ENCODE measurements around the gene C20orf96.

DNA sequence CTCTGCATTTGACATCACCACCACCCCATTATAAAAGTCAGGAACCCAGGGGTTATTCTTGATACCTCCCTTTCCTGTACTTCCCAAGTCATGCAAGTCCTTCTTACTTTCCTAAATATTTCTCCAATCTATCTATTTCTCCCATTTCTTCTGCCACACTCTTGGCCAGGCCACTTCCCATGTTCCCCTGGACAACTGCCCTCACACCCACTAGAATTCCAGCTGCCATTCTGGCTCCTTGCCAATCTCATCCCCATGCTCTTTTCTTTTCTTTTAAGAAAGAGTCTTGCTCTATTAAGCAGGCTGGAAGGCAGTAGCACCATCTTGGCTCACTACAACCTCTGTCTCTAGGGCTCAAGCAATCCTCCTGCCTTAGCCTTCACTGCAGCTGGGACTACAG is 17.8 kb downstream of the C20orf96 start:
- TF ChIP-seq RAD21 (conservative IDR thresholded peaks at IDR 0.05) (no peak), MXI1 (conservative IDR thresholded peaks at IDR 0.05; ENCODE audit: poor library complexity, severe bottlenecking) (no peak), CTCF (IDR thresholded peaks at IDR 0.05; ENCODE audit: poor library complexity, severe bottlenecking) (no peak), EP300 (conservative IDR thresholded peaks at IDR 0.05; ENCODE audit: poor library complexity, severe bottlenecking) (no peak), TAF1 (IDR thresholded peaks at IDR 0.05; ENCODE audit: low read depth) (no peak), SMC3 (conservative IDR thresholded peaks at IDR 0.05; ENCODE audit: poor library complexity) (no peak)
- TF ChIP-seq, protein P1, sequence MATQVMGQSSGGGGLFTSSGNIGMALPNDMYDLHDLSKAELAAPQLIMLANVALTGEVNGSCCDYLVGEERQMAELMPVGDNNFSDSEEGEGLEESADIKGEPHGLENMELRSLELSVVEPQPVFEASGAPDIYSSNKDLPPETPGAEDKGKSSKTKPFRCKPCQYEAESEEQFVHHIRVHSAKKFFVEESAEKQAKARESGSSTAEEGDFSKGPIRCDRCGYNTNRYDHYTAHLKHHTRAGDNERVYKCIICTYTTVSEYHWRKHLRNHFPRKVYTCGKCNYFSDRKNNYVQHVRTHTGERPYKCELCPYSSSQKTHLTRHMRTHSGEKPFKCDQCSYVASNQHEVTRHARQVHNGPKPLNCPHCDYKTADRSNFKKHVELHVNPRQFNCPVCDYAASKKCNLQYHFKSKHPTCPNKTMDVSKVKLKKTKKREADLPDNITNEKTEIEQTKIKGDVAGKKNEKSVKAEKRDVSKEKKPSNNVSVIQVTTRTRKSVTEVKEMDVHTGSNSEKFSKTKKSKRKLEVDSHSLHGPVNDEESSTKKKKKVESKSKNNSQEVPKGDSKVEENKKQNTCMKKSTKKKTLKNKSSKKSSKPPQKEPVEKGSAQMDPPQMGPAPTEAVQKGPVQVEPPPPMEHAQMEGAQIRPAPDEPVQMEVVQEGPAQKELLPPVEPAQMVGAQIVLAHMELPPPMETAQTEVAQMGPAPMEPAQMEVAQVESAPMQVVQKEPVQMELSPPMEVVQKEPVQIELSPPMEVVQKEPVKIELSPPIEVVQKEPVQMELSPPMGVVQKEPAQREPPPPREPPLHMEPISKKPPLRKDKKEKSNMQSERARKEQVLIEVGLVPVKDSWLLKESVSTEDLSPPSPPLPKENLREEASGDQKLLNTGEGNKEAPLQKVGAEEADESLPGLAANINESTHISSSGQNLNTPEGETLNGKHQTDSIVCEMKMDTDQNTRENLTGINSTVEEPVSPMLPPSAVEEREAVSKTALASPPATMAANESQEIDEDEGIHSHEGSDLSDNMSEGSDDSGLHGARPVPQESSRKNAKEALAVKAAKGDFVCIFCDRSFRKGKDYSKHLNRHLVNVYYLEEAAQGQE (IDR thresholded peaks at IDR 0.05; ENCODE audit: borderline replicate concordance) = no peak

Measured in neural cell (in vitro differentiated cells).